Measurements from ENCODE around the gene DKC1.

The DKC1 gene

GRCh38 chrX:154750301-154751202, 12.1 kb upstream of the DKC1 start, which contains the start of gene GAB3:
Gene GAB3 (minus strand): TSS chrX:154751077. CDS start chrX:154751025, 52 bp downstream.
- Mint-ChIP-seq H3K4me1 (peaks cover 10 to 12% of the 10 kb centered on the region in 2 donors), H3K27me3 (peaks cover 0 to 14% of the 10 kb centered on the region in 2 donors), H3K27ac (peak within 1 kb of the TSS; percentile 76), H3K9me3 (no peaks in the 10 kb centered on the region), H3K4me3 (peak within 1 kb of the TSS; percentile 78 to 84), H3K36me3 (no peaks in the 10 kb centered on the region)
- ATAC-seq (replicated peaks) (peak; percentile 76), DNase-seq (peak; percentile 8)

DNA sequence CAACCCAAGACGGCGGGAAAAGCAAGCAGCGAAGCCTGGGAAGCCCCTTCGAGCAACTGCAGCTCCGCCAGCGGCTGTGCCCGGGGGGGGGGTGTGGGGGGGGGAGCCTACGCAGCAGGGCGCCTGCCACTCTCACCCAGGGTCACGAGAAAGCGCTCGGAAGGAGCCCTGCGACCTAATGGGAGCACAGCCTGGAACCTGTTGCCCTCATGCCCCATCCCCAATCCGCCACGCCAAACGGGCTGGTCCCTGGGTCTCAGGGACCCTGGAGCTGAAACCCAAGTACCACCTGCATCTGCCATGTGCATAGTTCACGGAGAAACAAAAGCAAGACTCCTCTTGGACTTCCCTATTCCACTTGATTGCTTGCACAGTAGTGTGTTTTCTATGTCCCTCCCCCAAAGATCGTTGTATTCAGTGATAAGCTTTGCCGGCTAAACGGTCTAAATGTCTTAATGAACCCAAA, 11.4 kb upstream of the DKC1 start:
- peak overlapping the region; percentile 77 to 80 for H3K4me3 Mint-ChIP-seq
- DNase-seq (peak; percentile 8), ATAC-seq (replicated peaks) (peak; percentile 41 to 48)
- no peaks in the 10 kb centered on the region for H3K36me3 Mint-ChIP-seq
- H3K4me1 Mint-ChIP-seq, result peaks cover 10 to 12% of the 10 kb centered on the region in 2 donors
- H3K27me3 Mint-ChIP-seq, result peaks cover 0 to 14% of the 10 kb centered on the region in 2 donors
- H3K27ac Mint-ChIP-seq, result peak overlapping the region; percentile 76
- no peaks in the 10 kb centered on the region for H3K9me3 Mint-ChIP-seq

- H3K4me1 Mint-ChIP-seq, result peaks cover 10 to 12% of the 10 kb centered on the region in 2 donors
- no peaks in the 10 kb centered on the region for H3K36me3 Mint-ChIP-seq
- peak overlapping the region; percentile 77 to 80 for H3K4me3 Mint-ChIP-seq
- no peaks in the 10 kb centered on the region for H3K9me3 Mint-ChIP-seq
- no peak for DNase-seq
- peak overlapping the region; percentile 76 for H3K27ac Mint-ChIP-seq
- no peak for ATAC-seq (replicated peaks)
- H3K27me3 Mint-ChIP-seq, result peaks cover 0 to 14% of the 10 kb centered on the region in 2 donors
Observed at GRCh38 chrX:154751669-154752271, 10.9 kb upstream of the DKC1 start.

- Mint-ChIP-seq H3K27ac (no peak overlapping the region), H3K4me1 (peaks cover 2 to 10% of the 10 kb centered on the region in 2 donors), H3K4me3 (no peak overlapping the region), H3K36me3 (no peaks in the 10 kb centered on the region), H3K27me3 (no peaks in the 10 kb centered on the region), H3K9me3 (no peaks in the 10 kb centered on the region)
- DNase-seq (no peak), ATAC-seq (replicated peaks) (no peak)
Observed at GRCh38 chrX:154758696-154759095, 4.0 kb upstream of the DKC1 start.

GRCh38 chrX:154761977-154762536, 607 bp upstream of the DKC1 start:
- ATAC-seq (replicated peaks) (no peak), DNase-seq (no peak)
- Mint-ChIP-seq H3K9me3 (no peaks in the 10 kb centered on the region), H3K27ac (peak overlapping the region; percentile 98), H3K36me3 (peaks cover 2 to 4% of the 10 kb centered on the region in 2 donors), H3K4me1 (peaks cover 2 to 10% of the 10 kb centered on the region in 2 donors), H3K4me3 (peak overlapping the region; percentile 91 to 93), H3K27me3 (no peaks in the 10 kb centered on the region)

GRCh38 chrX:154774622-154775021, 12.0 kb downstream of the DKC1 start:
- H3K27ac Mint-ChIP-seq, result peak overlapping the region; percentile 38

DNA sequence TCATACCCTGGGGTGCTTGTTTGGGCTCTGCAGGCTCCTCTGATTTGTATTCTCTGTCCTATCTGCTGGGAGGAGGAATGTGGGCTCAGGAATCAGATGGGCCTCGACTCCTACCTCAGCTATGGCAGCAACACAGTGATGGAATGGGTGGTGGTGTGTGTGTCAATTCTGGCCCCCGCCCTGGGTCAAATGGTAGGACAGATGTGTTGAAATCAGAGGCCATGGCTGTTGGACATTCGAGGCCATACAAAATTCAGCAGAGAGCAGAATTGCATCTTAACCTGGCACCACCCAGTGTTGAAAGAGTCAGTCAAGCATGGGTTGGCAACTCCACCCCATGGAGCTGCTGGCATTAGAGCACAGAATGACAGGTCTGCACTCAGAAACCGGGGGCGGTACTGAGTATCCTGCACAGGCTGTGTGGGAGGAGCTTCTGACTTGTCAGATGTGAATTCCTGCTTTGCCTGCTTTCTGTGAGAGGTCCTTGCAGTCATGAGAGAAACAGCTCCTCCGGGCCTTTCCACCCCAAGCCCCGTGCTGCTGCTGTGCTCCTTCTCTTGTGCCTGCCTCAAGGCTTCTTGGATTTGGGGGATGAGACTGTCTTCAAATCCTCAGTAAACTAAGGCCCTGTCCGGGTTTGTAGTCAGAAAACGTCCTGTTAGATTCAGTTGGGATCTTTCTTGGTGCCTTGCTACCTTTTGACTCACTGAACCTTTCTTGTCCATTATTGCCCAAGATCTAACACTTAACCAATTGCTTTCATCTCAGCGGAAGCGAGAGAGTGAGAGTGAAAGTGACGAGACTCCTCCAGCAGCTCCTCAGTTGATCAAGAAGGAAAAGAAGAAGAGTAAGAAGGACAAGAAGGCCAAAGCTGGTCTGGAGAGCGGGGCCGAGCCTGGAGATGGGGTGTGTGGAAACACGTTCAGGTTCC, 13.0 kb downstream of the DKC1 start:
- H3K4me1 Mint-ChIP-seq, result peaks cover 4% of the 10 kb centered on the region in 2 donors
- H3K9me3 Mint-ChIP-seq, result no peaks in the 10 kb centered on the region
- peak; percentile 27 to 33 for ATAC-seq (replicated peaks)
- no peak overlapping the region for H3K4me3 Mint-ChIP-seq
- H3K27me3 Mint-ChIP-seq, result no peaks in the 10 kb centered on the region
- H3K27ac Mint-ChIP-seq, result no peak overlapping the region
- peaks cover 16 to 41% of the 10 kb centered on the region in 2 donors for H3K36me3 Mint-ChIP-seq
- DNase-seq, result no peak

More at GRCh38 chrX:154774622-154775021, 12.0 kb downstream of the DKC1 start:
- no peak overlapping the region for H3K4me3 Mint-ChIP-seq
- H3K4me1 Mint-ChIP-seq, result peaks cover 4 to 5% of the 10 kb centered on the region in 2 donors
- DNase-seq (no peak), ATAC-seq (replicated peaks) (no peak)
- no peaks in the 10 kb centered on the region for H3K27me3 Mint-ChIP-seq
- H3K9me3 Mint-ChIP-seq, result no peaks in the 10 kb centered on the region
- H3K36me3 Mint-ChIP-seq, result peaks cover 18 to 44% of the 10 kb centered on the region in 2 donors

DNA sequence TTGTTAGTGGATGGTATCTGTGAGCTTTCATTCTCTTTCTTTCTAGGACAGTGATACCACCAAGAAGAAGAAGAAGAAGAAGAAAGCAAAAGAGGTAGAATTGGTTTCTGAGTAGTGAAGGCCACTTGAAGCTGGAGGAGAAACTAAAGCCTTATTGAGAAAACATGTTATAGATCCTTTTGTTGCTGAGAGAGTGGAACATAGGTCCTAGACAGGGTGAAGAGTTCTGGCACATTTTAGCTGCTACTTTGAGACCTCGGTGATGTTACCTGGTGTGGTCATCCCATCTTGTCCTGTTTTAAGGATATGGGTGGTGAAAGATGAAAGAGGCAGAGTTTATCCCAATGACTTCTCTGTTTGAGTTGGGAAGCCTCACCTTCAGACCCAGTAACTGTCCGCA, 14.1 kb downstream of the DKC1 start:
- Mint-ChIP-seq H3K9me3 (no peaks in the 10 kb centered on the region), H3K27ac (peak overlapping the region; percentile 53), H3K36me3 (peaks cover 9 to 34% of the 10 kb centered on the region in 2 donors), H3K4me1 (peaks cover 4% of the 10 kb centered on the region in 2 donors), H3K27me3 (no peaks in the 10 kb centered on the region), H3K4me3 (no peak overlapping the region)
- DNase-seq, result no peak
- ATAC-seq (replicated peaks), result no peak

DNA sequence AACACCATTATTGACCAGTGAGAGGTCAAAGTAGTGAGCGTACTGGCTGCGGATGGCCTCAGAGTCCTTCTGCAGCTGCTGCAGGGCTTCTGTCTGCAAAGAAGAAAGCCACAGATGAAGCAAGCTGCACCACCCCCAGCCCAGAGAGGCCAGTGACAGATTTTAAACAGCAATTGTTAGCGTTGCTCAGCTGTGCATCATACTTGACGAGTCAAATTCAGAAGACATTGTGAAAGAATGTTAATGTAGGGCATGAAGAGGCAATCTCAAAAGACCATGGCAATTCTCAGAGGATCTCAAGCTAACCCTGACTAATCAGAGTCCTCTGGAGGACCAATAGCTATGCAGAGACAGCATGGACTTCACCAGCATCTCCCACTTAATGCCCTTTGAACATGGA, 16.6 kb downstream of the DKC1 start:
- peaks cover 11 to 15% of the 10 kb centered on the region in 2 donors for H3K4me1 Mint-ChIP-seq
- peaks cover 6 to 23% of the 10 kb centered on the region in 2 donors for H3K36me3 Mint-ChIP-seq
- no peak overlapping the region for H3K27ac Mint-ChIP-seq
- no peaks in the 10 kb centered on the region for H3K27me3 Mint-ChIP-seq
- ATAC-seq (replicated peaks), result no peak
- no peak for DNase-seq
- no peaks in the 10 kb centered on the region for H3K9me3 Mint-ChIP-seq
- H3K4me3 Mint-ChIP-seq, result no peak overlapping the region

DNA sequence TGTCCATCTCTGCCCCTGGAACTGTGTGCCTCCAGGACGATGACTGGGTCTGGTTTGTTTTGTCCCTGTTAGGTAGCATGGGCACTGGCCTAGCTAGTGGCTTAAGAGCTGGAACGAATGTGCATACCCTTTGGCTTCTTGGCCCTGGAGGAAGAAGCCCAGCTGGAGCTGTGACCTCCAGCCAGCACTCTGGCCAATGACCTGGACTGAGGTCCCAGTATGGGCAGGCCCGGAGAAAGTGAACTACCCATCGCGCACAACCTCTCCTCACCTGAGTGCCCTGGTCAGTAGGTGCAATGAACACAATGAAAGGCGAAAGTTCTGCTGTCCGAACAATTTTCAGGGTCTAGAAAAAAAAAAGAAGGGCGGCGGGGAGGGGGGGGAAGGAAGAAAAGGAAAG, 18.3 kb downstream of the DKC1 start:
- Mint-ChIP-seq H3K27ac (no peak overlapping the region), H3K4me1 (peaks cover 8 to 13% of the 10 kb centered on the region in 2 donors), H3K4me3 (no peak overlapping the region), H3K36me3 (peaks cover 4 to 17% of the 10 kb centered on the region in 2 donors), H3K27me3 (no peaks in the 10 kb centered on the region), H3K9me3 (no peaks in the 10 kb centered on the region)
- ATAC-seq (replicated peaks) (no peak), DNase-seq (no peak)

DNA sequence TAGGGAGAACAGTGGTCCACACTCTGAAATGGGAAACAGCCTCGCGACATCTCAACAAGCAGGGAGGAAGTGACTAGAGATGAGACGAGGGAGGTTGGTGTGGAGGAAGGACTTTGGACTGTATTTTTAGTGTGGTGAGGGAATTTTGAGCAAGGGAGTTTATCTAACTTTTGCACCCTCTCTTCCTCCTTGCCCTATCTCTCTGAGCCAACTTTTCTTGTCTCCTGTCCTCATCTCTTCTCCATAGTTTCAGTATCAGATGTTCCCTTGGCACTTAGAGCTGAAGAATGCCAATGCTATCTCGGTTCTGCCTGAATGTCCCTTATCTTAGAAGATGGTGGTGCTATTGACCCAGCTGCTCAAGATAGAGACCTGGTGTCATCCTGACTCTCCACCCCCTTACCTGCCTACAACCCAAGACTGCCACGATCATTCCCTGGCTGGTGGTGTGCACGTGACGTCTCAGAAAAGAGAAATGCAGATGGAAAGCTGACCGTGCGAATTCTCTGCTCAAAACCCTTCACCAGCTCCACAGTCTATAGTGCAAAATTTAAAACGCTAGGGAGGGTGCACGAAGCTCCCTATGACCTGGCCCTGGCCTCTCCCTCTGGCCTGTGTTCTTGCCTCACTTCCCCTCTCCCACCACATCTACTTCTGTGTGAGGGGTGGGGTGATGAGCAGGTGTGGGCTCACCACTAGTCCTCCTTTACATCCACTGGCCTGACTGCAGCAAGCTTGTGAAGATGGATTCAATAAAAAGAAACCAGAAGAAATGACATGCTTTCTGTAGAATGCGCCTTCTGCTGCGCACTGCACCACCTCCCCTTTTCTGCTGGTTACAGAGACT, 21.7 kb downstream of the DKC1 start:
- H3K4me3 Mint-ChIP-seq, result peak overlapping the region; percentile 14 to 63
- H3K27ac Mint-ChIP-seq, result no peak overlapping the region
- ATAC-seq (replicated peaks) (no peak), DNase-seq (no peak)
- H3K36me3 Mint-ChIP-seq, result peaks cover 2 to 4% of the 10 kb centered on the region in 2 donors
- peaks cover 7 to 13% of the 10 kb centered on the region in 2 donors for H3K4me1 Mint-ChIP-seq
- no peaks in the 10 kb centered on the region for H3K27me3 Mint-ChIP-seq
- no peaks in the 10 kb centered on the region for H3K9me3 Mint-ChIP-seq

GRCh38 chrX:154785716-154786115, 23.1 kb downstream of the DKC1 start:
- Mint-ChIP-seq H3K4me3 (no peak overlapping the region), H3K27me3 (no peaks in the 10 kb centered on the region), H3K27ac (no peak overlapping the region), H3K4me1 (peaks cover 7 to 13% of the 10 kb centered on the region in 2 donors), H3K36me3 (peaks cover 2 to 4% of the 10 kb centered on the region in 2 donors), H3K9me3 (no peaks in the 10 kb centered on the region)
- DNase-seq (no peak), ATAC-seq (replicated peaks) (no peak)

DNA sequence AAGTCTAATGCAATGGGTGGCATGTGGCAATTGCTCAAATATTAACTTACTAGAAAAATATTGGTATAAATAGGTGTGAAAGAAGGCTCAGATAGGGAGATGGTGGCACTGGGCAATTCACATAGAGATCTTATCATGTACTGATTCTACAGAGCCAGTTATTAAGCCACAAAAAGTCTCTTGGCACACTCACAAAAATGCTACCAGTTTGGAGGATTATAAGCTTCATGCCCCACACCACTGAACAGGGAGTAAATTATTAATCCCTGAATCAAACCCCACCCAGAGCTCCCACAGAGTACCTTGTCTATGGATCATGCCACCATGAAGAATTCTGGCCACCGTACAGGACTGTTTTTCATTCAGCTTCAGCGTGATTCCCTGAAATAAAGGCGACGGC, 28.8 kb downstream of the DKC1 start:
- peaks cover 0 to 2% of the 10 kb centered on the region in 2 donors for H3K36me3 Mint-ChIP-seq
- H3K27me3 Mint-ChIP-seq, result no peaks in the 10 kb centered on the region
- ATAC-seq (replicated peaks), result no peak
- H3K4me1 Mint-ChIP-seq, result peaks cover 0 to 2% of the 10 kb centered on the region in 2 donors
- H3K9me3 Mint-ChIP-seq, result no peaks in the 10 kb centered on the region
- no peak overlapping the region for H3K27ac Mint-ChIP-seq
- DNase-seq, result no peak
- no peak overlapping the region for H3K4me3 Mint-ChIP-seq
